GM19025 (cell line): Measurements from ENCODE around the gene FOXP3.

Source experiments
- ATAC-seq: cut with Tn5 transposase; IDR thresholded peaks from one replicate; pipeline ENCODE4 v1.9.1; 2021; ENCODE audit warnings: mild to moderate bottlenecking, low read depth, moderate library complexity; ENCODE audit not compliant: unreplicated experiment

FOXP3 gene

GRCh38 chrX:49276207-49276606, 11.7 kb upstream of the FOXP3 start:
- ATAC-seq = no peak

- no peak for ATAC-seq
Observed at GRCh38 chrX:49273181-49273727, 8.7 kb upstream of the FOXP3 start.

GRCh38 chrX:49272421-49272820, 7.9 kb upstream of the FOXP3 start:
- no peak for ATAC-seq

GRCh38 chrX:49271341-49271740, 6.8 kb upstream of the FOXP3 start:
- no peak for ATAC-seq

DNA sequence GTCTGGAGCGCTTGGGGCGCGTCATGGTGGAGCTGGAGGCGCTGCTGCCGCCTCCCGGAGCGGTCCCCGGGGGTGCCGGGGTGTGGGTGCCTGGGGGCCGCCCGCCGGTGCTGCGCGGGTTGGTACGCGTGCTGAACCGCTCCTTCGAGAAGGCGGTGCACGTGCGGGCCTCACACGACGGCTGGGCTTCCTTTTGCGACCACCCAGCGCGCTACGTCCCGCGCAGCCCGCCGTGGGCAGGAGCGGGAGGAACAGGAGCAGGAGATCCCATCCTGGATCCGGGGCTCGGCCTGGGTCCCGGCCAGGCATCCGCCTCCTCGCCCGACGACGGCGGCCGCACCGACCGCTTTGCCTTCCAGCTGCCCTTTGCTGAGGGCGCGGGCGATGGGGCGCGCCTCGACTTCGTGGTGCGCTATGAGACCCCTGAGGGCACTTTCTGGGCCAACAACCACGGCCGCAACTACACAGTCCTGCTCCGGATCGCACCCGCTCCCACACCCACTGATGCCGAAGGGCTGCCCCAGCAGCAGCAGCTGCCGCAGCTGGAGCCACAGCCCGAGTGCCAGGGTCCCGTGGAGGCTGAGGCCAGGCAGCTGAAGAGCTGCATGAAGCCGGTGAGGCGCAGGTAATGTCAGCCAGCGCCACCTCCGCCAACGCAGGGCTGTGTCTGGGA, 5.9 kb upstream of the FOXP3 start:
- no peak for ATAC-seq

DNA sequence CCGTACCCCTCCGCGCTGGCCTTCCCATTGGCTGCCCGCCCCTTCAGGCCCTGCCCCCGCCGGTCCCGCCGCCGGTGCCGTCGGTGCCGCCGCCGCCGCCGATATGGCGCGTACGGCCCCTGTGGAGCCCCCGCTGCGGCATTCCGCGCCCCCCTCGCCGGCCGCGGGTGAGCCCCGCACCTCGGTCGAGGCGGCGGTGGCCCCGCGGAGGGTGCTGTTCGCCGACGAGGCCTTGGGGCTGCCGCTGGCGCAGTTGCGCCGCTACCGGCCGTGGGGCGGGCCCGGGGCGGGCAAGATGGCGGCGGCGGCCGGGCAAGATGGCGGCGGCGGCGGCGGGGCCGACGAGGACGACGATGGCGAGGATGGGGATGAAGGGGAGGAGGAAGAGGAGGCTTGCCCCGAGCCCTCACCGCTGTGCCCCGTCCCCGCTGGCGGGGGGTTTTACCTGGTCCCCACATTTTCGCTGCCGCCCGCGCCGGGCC, 5.3 kb upstream of the FOXP3 start, which contains the start of gene PPP1R3F:
Gene PPP1R3F, plus strand, starts transcription at position 27 of the 482 bp plus-strand sequence. Its CDS starts 77 bp downstream, at position 104.
- ATAC-seq = peak; percentile 26

GRCh38 chrX:49269010-49269766, 4.7 kb upstream of the FOXP3 start:
- ATAC-seq = peak; percentile 81

DNA sequence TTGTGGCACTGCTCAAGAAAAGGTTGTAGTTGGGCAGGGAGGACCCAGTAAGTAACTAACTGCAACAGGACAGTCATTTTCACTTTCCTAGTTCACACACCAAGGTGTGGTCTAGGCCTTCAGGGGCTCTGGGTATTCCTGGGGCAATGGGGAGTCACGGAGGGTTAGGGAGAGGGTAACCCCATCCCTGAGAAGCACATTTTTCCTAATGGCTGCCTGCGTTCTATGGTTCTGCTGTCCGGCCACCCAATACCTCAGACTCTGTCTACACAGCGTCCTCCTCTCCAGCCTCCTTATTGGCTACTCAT, 4.1 kb upstream of the FOXP3 start:
- no peak for ATAC-seq

- ATAC-seq = no peak
Observed at GRCh38 chrX:49266523-49267445, 2.3 kb upstream of the FOXP3 start.

DNA sequence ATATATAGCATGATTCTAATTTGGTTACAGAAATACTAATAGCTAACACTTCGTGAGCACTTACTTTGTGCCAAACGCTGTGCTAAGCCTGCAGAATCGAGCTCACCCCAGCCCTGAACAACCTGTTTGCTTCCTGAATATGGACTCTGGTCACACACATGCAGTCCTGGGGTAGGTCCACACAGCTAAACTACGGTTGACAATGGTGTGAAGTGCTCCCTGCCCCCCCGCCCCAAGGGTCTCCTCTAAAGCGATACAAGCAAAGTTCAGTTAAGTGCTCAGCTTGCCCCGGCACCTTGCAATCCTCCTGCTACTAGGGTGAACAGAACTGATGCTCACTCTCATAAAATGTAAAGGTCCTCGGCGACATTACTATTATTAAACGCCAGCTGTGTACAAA, 879 bp downstream of the FOXP3 start:
- ATAC-seq = no peak

- ATAC-seq = no peak
Observed at GRCh38 chrX:49262603-49263002, 1.9 kb downstream of the FOXP3 start.

DNA sequence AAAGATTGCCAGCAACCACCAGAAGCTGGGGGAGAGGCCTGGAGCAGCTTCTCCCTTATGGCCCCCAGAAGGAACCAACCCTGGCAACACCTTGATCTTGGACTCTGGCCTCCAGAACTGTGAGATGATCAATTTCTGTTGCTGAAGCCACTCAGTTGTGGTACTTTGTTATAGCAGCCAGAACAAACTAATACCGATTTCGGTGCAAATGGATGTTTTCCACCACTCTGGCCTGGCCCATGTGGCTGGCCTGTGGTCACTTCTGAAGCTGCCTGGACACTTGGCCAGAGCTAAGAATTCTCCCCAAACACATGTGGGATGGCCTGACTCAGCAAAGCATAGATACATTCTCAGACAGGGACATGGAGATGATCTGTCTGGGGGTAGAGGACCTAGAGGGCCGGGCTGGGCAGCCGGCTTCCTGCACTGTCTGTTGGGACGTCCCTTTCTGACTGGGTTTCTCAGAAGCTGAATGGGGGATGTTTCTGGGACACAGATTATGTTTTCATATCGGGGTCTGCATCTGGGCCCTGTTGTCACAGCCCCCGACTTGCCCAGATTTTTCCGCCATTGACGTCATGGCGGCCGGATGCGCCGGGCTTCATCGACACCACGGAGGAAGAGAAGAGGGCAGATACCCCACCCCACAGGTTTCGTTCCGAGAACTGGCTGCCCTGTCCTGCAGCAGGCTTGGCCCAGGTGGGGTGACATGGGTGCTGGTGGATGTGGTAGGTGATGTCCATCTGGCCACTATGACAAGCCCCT, 4.1 kb downstream of the FOXP3 start:
- ATAC-seq = no peak

GRCh38 chrX:49258749-49259124, 5.8 kb downstream of the FOXP3 start:
- no peak for ATAC-seq

DNA sequence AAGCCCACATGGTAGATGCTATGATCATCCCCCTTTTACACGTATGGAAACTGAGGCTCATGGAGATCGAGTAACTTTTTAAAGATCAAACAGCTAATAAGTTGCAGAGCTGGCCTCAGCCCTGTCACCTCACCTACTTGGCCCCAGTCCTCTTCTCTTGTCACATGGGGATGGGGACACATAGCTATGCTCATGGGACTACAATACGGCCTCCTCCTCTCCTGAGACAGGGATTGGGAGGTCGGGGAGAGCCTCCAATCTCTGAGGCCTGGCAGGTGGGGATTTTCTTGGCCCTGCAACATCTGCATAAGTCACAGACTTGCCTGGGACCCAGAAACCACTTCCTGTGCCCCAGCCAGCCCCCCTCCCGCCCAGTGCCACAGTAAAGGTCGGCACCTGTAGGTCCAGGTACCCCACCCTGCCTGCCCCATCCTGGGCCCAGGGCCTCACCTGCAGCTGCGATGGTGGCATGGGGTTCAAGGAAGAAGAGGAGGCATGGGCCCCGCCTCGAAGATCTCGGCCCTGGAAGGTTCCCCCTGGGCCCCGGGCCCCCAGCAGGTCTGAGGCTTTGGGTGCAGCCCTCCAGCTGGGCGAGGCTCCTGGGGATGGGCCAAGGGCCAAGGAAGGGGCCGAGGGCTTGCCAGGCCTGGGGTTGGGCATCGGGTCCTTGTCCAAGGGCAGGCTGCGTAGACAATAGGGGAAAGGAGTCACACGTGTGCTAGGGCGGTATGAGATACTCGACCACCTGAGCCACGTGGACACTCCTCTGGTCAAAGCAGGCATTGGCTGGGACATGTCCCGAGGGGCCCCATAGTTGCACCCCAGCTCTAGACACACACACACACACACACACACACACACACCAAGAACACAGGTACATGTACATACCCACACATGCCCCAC, 6.4 kb downstream of the FOXP3 start:
- no peak for ATAC-seq

DNA sequence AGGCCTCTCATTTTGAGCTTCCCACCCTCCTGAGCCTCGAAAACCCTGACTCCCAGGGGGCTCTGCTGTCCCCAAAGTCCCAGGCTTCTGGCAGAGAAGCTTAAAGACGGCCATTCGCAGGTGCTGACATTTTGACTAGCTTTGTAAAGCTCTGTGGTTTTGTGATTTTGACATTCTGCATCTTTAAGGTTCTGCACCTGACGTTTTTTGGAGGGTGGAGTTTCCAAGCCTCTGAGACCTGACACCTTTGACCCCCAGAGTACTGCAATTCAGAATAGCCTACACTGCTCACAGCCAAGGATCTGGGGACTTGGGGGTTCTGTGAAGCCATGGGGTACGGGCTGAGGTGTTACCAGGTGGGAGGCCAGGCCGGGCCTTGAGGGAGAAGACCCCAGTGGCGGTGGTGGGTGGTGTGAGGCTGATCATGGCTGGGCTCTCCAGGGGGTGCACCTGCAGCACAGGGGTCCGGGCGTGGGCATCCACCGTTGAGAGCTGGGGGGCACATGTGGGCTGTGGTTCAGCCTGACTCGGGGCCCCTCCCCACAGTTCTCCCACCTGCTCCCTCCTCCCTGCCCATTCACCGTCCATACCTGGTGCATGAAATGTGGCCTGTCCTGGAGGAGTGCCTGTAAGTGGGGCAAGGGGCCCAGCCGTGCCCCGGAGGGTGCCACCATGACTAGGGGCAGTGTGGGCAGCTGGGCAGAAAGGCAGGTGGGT, 7.3 kb downstream of the FOXP3 start:
- ATAC-seq = no peak

DNA sequence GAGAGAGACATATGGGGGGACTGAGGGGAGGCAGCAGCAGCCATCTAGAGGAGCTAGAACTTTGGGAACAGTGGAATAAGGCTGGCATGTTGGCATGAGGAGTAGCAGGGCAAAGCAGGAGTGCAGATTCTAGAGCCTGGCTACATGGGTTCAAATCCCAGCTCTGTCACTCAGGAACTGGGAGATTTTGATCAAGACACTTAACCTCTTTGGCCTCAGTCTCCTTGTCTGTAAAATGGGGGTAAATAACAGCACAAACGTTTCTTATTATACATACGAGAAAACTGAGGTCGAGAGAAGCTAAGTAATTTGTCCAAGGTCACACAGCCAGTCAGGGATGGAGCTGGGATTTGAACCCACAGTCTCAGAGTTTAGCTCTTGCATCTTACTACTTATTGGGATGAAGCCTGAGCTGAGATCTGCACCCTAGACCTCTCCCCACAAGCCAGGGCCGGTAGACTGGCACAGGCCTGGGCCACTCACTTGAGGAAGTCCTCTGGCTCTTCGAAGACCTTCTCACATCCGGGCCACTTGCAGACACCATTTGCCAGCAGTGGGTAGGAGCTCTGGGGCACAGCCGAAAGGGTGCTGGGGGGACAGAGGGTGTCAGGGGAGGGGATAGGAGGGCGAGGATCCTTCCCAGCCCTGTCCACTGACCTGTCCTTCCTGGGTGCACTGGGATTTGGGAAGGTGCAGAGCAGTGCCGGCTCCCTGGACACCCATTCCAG, 8.1 kb downstream of the FOXP3 start:
- no peak for ATAC-seq

DNA sequence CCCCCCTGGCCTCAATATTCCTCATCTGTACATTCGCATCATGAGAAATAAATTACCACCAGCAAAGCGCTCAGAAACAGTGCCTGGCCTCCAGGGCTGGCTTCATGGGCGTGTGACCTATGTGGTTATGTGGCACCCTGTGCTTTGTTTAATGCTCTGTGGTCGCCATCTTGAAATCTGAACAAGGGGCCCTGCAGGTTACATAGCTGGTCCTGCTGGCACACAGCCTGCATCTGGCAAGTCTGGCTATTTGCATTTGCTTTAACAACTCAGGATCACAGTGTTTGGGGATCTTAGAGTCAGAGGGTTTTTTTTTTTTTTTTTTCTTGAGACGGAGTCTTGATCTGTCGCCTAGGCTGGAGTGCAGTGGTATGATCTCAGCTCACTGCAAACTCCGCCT, 9.9 kb downstream of the FOXP3 start:
- ATAC-seq = no peak

DNA sequence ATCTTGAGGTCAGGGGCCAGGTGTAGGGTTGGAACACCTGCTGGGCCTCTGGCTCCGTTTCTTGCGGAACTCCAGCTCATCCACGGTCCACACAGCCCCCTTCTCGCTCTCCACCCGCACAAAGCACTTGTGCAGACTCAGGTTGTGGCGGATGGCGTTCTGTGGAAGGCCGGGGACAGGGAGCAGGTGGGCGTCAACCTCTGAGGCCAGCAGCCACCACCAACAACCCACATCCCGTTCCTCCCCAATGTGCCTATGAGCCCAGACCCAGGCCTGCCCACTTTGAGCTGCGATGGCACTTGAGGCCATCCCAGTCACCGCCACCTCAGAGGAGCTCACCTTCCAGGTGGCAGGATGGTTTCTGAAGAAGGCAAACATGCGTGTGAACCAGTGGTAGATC, 13.2 kb downstream of the FOXP3 start:
- ATAC-seq = no peak
